A549 treated with RU486 at 1 μM for 4 hours (cell line): Measurements from ENCODE around the gene TACR3. TPM values are rescaled to one million over a fixed set of nuclear protein-coding genes. Genes with fewer than 3 reads are reported as not detected.

ENCODE experiments used
- total RNA-seq: library from RNA; stranded (reverse); fragments of 200-300 nt; extraction: Qiagen RNA extraction; gene quantifications from 5 replicates; pipeline ENCODE4 v1.2.3, GENCODE V29; 2022; ENCODE audit warnings: low read depth

The TACR3 gene
- total RNA-seq, result not detected in 5 replicates

DNA sequence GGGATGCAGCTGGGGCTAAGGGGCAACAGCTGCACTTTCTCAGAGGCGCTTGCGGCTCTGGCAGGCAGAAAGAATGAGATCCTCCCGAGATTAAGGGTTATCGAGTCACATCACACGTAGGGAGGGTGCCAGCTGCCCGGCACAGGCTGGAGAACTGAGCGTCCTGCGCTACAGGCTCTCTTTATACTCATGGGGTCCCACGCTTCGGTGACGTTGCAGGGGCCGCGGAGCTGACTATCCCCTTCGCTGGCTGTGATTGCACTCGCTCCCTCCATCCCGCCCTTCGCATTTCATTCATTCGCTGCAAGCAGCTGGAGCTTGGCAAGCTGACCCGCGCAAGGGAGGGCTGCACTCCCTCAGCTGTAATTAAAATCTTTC, at the start of gene TACR3:
Gene TACR3 (minus strand): TSS at position 156 of the 378 bp plus-strand sequence. CDS start 310 bp downstream, outside the sequence.

